Aorta (tissue), 5 donors: ENCODE data around the gene HINFP. TPM values are rescaled to one million over a fixed set of nuclear protein-coding genes. Genes with fewer than 3 reads are reported as not detected.

ENCODE experiments used
- ATAC-seq: fragments of 200-7000 bp; cut with Tn5 transposase; one replicate; pipeline ENCODE4 v1.9.1; 2022; ENCODE audit warnings: moderate library complexity; ENCODE audit not compliant: low FRiP score
- DNase-seq, 2 donors: peaks; one replicate each; pipeline ENCODE4 v3.0.0-alpha.2; 2020
- H3K27ac ChIP-seq, 2 donors: one replicate each; pipeline ENCODE4 v1.5.1; 2013; ENCODE audit warnings: low read length in 2 of 2, mild to moderate bottlenecking in 2 of 2, moderate library complexity in 2 of 2, control low read depth in 1 of 2, inconsistent platforms in 1 of 2, low read depth in 1 of 2
- H3K27me3 ChIP-seq, 2 donors: one replicate each; pipeline ENCODE4 v1.6.1; 2013; ENCODE audit warnings: control low read depth in 1 of 2, low read length in 1 of 2, mild to moderate bottlenecking in 1 of 2, moderate library complexity in 1 of 2; ENCODE audit not compliant: insufficient read depth in 2 of 2, control insufficient read depth in 1 of 2
- H3K36me3 ChIP-seq, 2 donors: one replicate each; pipeline ENCODE4 v1.6.1; 2013; ENCODE audit warnings: control low read depth in 1 of 2, low read length in 1 of 2, mild to moderate bottlenecking in 1 of 2; ENCODE audit not compliant: insufficient read depth in 2 of 2, control insufficient read depth in 1 of 2
- H3K4me1 ChIP-seq, 2 donors: one replicate each; pipeline ENCODE4 v1.6.1; 2013; ENCODE audit warnings: low read length in 2 of 2, control low read depth in 1 of 2, mild to moderate bottlenecking in 1 of 2, moderate library complexity in 1 of 2; ENCODE audit not compliant: insufficient read depth in 2 of 2, control insufficient read depth in 1 of 2
- H3K4me3 ChIP-seq, 2 donors: one replicate each; pipeline ENCODE4 v1.5.1; 2013; ENCODE audit warnings: low read length in 2 of 2, control low read depth in 1 of 2, mild to moderate bottlenecking in 1 of 2
- H3K9me3 ChIP-seq: one replicate; pipeline ENCODE4 v1.6.1; 2013; ENCODE audit warnings: mild to moderate bottlenecking, low read length; ENCODE audit not compliant: control insufficient read depth
- WGBS, 2 donors: extraction: QIAGEN DNeasy Blood & Tissue Kit; methylation state at CpG; one replicate each; pipeline ENCODE4 v1.1.7; 2013; 5-methylcytosine and 5-hydroxymethylcytosine counted together
- intact Hi-C, 2 donors: fragments of 100-400 bp; cut with DNase I; formaldehyde crosslinking; loops; one replicate each; pipeline versions ENCODE4 v1.14.2 to v1.15.0; 2022
- polyA plus RNA-seq, 2 donors: library from polyadenylated mRNA; stranded (reverse); fragments of 200-250 nt; gene quantifications; one replicate each; pipeline ENCODE4 v1.2.3, GENCODE V29; 2013
- total RNA-seq, 2 donors: library from RNA; stranded (reverse); fragmentation: NEBNext Ultra II Directional; extraction: Animal tissue kit (Norgen Biotek cat#: 25700); gene quantifications; one replicate each; pipeline ENCODE4 v1.2.1, GENCODE V29; 2021
- donor health status: healthy with polysubstance abuse.
- donor health status: Bipolar disorder and iron deficiency.
- donor health status: DM: no; HTN: no; CAD: no.
- donor health status: DM: no; HTN: no; CAD: no.
- donor health status: DM: yes; HTN: yes; CAD: no.

HINFP gene
- total and polyA plus RNA-seq, 4 donors = 12.1 to 32.4 (median 18.7) TPM

- ATAC-seq (peak; percentile 95), DNase-seq (peak; percentile 95 to 96)
- H3K9me3 ChIP-seq = no peaks in the 10 kb centered on the region
- peaks cover 0 to 4% of the 10 kb centered on the region in 2 donors for H3K36me3 ChIP-seq
- no peaks in the 10 kb centered on the region for H3K27me3 ChIP-seq
- H3K4me3 ChIP-seq = peak within 1 kb of the TSS; percentile 84 to 95
- H3K27ac ChIP-seq = peak within 1 kb of the TSS in 1 of 2 donors; percentile 62
- peaks cover 0 to 2% of the 10 kb centered on the region in 2 donors for H3K4me1 ChIP-seq
- intact Hi-C loops = no loop called here
- 0 to 1% methylated on average over 42 to 49 of the region's 49 CpGs for WGBS, 2 donors
These were observed 14.5 kb upstream of the HINFP start, which contains the start of gene C2CD2L for GRCh38 chr11:119106564-119107537. C2CD2L (plus strand) TSS chr11:119107344; CDS start chr11:119107742, 398 bp downstream.

GRCh38 chr11:119107538-119108145 is 13.7 kb upstream of the HINFP start:
- H3K36me3 ChIP-seq = peaks cover 0 to 4% of the 10 kb centered on the region in 2 donors
- intact Hi-C loops = no loop called here
- peaks cover 0 to 2% of the 10 kb centered on the region in 2 donors for H3K4me1 ChIP-seq
- peak overlapping the region; percentile 84 to 95 for H3K4me3 ChIP-seq
- peak overlapping the region in 1 of 2 donors; percentile 62 for H3K27ac ChIP-seq
- ATAC-seq (peak; percentile 1), DNase-seq (peak in 1 of 2 donors; percentile 54)
- no peaks in the 10 kb centered on the region for H3K27me3 ChIP-seq
- no peaks in the 10 kb centered on the region for H3K9me3 ChIP-seq
- WGBS, 2 donors = 0 to 1% methylated on average over 42 to 65 of the region's 65 CpGs

- Histone ChIP-seq H3K27ac (no peak overlapping the region), H3K4me1 (peaks cover 0 to 2% of the 10 kb centered on the region in 2 donors), H3K4me3 (peak overlapping the region; percentile 84 to 95), H3K36me3 (peaks cover 0 to 5% of the 10 kb centered on the region in 2 donors), H3K9me3 (no peaks in the 10 kb centered on the region), H3K27me3 (no peaks in the 10 kb centered on the region)
- ATAC-seq (no peak), DNase-seq (peak; percentile 50 to 60)
- WGBS, 2 donors = 20 to 27% methylated on average over 8 of the region's 8 CpGs
- intact Hi-C loops = no loop called here
These were observed 13.1 kb upstream of the HINFP start for GRCh38 chr11:119108146-119108856.

DNA sequence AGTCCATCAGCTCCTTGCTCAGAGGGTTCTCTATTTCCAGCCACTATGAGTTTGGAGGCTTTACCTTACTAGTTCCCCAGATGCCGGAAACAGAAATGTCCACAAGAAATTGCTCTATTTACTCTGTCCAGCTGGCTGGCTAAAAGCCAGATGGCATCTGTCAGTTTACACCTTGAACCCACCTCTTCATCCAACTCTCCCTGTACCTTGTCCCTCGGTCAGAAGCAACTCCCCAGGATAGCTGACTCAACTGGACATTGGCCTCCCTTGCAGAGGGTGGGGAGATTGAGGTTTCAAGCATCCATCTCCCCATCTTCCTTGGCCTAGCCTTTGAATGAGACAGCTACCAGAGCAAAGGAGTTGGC is 12.5 kb upstream of the HINFP start:
- DNase-seq = peak in 1 of 2 donors; percentile 40
- no peak overlapping the region for H3K4me3 ChIP-seq
- H3K27ac ChIP-seq = no peak overlapping the region

DNA sequence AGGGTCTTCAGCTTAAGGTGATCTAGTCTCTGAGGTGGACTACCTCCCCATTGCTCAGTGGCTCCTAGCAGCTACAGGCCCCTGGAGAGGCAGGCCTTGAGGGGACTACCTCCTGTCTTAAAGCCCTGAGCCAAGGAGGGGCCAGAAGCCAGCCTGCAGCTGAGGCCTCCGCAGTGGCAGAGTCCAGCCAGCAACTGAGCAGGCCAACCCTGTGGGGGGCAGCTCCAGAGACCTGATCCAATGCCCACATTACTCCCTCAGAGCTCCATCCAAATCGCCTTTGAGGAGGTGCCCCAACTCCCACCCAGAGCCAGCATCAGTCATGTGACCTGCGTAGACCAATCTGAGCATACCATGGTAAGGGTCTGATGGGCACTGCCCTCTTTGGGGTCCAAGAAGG is 11.5 kb upstream of the HINFP start:
- Histone ChIP-seq H3K9me3 (no peaks in the 10 kb centered on the region), H3K27me3 (no peaks in the 10 kb centered on the region), H3K36me3 (peaks cover 0 to 8% of the 10 kb centered on the region in 2 donors), H3K4me1 (peaks cover 0 to 2% of the 10 kb centered on the region in 2 donors), H3K4me3 (no peak overlapping the region), H3K27ac (no peak overlapping the region)
- ATAC-seq (no peak), DNase-seq (peak in 1 of 2 donors; percentile 27)
- WGBS, 2 donors = 72 to 83% methylated on average over 3 of the region's 3 CpGs
- intact Hi-C loops = no loop called here

More for the DNA sequence above, 12.5 kb upstream of the HINFP start:
- Histone ChIP-seq H3K4me1 (peaks cover 0 to 2% of the 10 kb centered on the region in 2 donors), H3K36me3 (peaks cover 0 to 7% of the 10 kb centered on the region in 2 donors), H3K9me3 (no peaks in the 10 kb centered on the region), H3K27me3 (no peaks in the 10 kb centered on the region)
- no peak for ATAC-seq
- intact Hi-C loops = no loop called here
- WGBS, 2 donors = 87 to 92% methylated on average over 2 of the region's 2 CpGs

GRCh38 chr11:119110439-119110838 is 10.9 kb upstream of the HINFP start:
- Histone ChIP-seq H3K4me3 (no peak overlapping the region), H3K27ac (no peak overlapping the region), H3K27me3 (no peaks in the 10 kb centered on the region), H3K4me1 (peaks cover 0 to 2% of the 10 kb centered on the region in 2 donors), H3K9me3 (no peaks in the 10 kb centered on the region), H3K36me3 (peaks cover 0 to 8% of the 10 kb centered on the region in 2 donors)
- intact Hi-C loops = no loop called here
- DNase-seq = peak in 1 of 2 donors; percentile 32
- WGBS, 2 donors = 80 to 83% methylated on average over 10 of the region's 10 CpGs
- ATAC-seq = no peak

- intact Hi-C loops = no loop called here
- 90 to 91% methylated on average over 11 of the region's 11 CpGs for WGBS, 2 donors
- DNase-seq (peak in 1 of 2 donors; percentile 35), ATAC-seq (no peak)
- Histone ChIP-seq H3K36me3 (peaks cover 0 to 8% of the 10 kb centered on the region in 2 donors), H3K9me3 (no peaks in the 10 kb centered on the region), H3K27ac (no peak overlapping the region), H3K27me3 (no peaks in the 10 kb centered on the region), H3K4me3 (no peak overlapping the region), H3K4me1 (peaks cover 0 to 2% of the 10 kb centered on the region in 2 donors)
These were observed 9.9 kb upstream of the HINFP start for GRCh38 chr11:119111361-119111925.
